A673 (cell line): ENCODE results near the gene LITAF. TPM values are rescaled to one million over a fixed set of nuclear protein-coding genes. Genes with fewer than 3 reads are reported as not detected.

Source experiments
- BruUV-seq: library from RNA; stranded (reverse); fragments of 400-500 nt; replicated peaks from 2 replicates; lab custom pipeline; 2021; lab: Mats Ljungman, UMichigan
- CTCF ChIA-PET: fragments of 300-600 bp; sonication (Branson Sonifier 250); formaldehyde crosslinking; loops from one replicate; lab custom pipeline; 2022; ENCODE audit warnings: antibody characterized with exemption; lab: Charles Lee
- POLR2A ChIA-PET: fragments of 300-600 bp; sonication (Branson Sonifier 250); formaldehyde crosslinking; loops from one replicate; lab custom pipeline; 2022; ENCODE audit warnings: antibody characterized with exemption; ENCODE audit not compliant: low non-redundant PET; lab: Charles Lee
- DNase-seq: peaks from one replicate; pipeline ENCODE4 v3.0.0-alpha.2; 2015; ENCODE audit warnings: low spot score
- H3K27ac ChIP-seq: fragments of 200-600 bp; sonication (generic); 2 replicates; pipeline ENCODE4 v1.5.1; 2016; ENCODE audit warnings: mixed run types, low read depth, mild to moderate bottlenecking, mixed read lengths, antibody characterized with exemption, low read length; ENCODE audit not compliant: poor library complexity, severe bottlenecking
- H3K27me3 ChIP-seq: fragments of 200-600 bp; sonication (generic); replicated peaks from 2 replicates; pipeline ENCODE4 v1.6.1; 2017; ENCODE audit warnings: mixed run types, low read depth, mild to moderate bottlenecking, mixed read lengths, antibody characterized with exemption, low read length; ENCODE audit not compliant: insufficient read depth, poor library complexity
- H3K36me3 ChIP-seq: fragments of 200-600 bp; sonication (generic); 2 replicates; pipeline ENCODE4 v1.6.1; 2016; ENCODE audit warnings: mixed run types, mild to moderate bottlenecking, mixed read lengths, antibody characterized with exemption, low read length; ENCODE audit not compliant: insufficient read depth, poor library complexity, severe bottlenecking
- H3K4me1 ChIP-seq: fragments of 200-600 bp; sonication (generic); 2 replicates; pipeline ENCODE4 v1.6.1; 2017; ENCODE audit warnings: mixed run types, mild to moderate bottlenecking, mixed read lengths, antibody characterized with exemption, low read length; ENCODE audit not compliant: insufficient read depth, poor library complexity, severe bottlenecking
- H3K4me3 ChIP-seq: fragments of 200-600 bp; sonication (generic); 2 replicates; pipeline ENCODE4 v1.5.1; 2016; ENCODE audit warnings: low read depth, mixed run types, mild to moderate bottlenecking, mixed read lengths, low read length; ENCODE audit not compliant: poor library complexity, severe bottlenecking
- H3K9me3 ChIP-seq: fragments of 200-600 bp; sonication (generic); 2 replicates; pipeline ENCODE4 v1.6.1; 2016; ENCODE audit warnings: mixed run types, low read depth, mild to moderate bottlenecking, mixed read lengths, antibody characterized with exemption, low read length; ENCODE audit not compliant: poor library complexity, severe bottlenecking
- CTCF ChIP-seq: fragments of 300-800, 200-600 bp; sonication (generic); conservative IDR thresholded peaks from 2 replicates; pipeline ENCODE4 v1.5.1; 2017; ENCODE audit warnings: low read depth, mild to moderate bottlenecking, antibody characterized with exemption, low read length, moderate library complexity, mixed read lengths
- EZH2 ChIP-seq: fragments of 200-600 bp; sonication (generic); IDR thresholded peaks from 2 replicates; pipeline ENCODE4 v1.6.1; 2017; ENCODE audit warnings: borderline replicate concordance, low read depth, mild to moderate bottlenecking, mixed read lengths, antibody characterized with exemption, low read length; ENCODE audit not compliant: poor library complexity, severe bottlenecking
- intact Hi-C: fragments of 100-400 bp; cut with micrococcal nuclease; formaldehyde crosslinking; loops from one replicate; pipeline ENCODE4 v1.10.0; 2022; ENCODE audit not compliant: unreplicated experiment
- total RNA-seq: library from RNA; stranded (reverse); gene quantifications from 2 replicates; pipeline ENCODE4 v1.2.3, GENCODE V29; 2021

The LITAF gene
- total RNA-seq, 1 experiment from 2014 or later, result 6.9 TPM

- Histone ChIP-seq H3K27ac (no peak overlapping the region), H3K4me1 (no peaks in the 10 kb centered on the region), H3K36me3 (no peaks in the 10 kb centered on the region), H3K9me3 (no peaks in the 10 kb centered on the region), H3K27me3 (no peaks in the 10 kb centered on the region), H3K4me3 (no peak overlapping the region)
- DNase-seq, result no peak
- CTCF ChIA-PET, result no interaction called here
- intact Hi-C loops, result loop anchor here (10.0 kb wide), 1 partner anchor 134 kb away; no protein-coding TSS in a partner anchor
- POLR2A ChIA-PET, result interaction anchor here (0.6 kb wide), 1 partner anchor 269 kb away, joined by 4 read pairs; no protein-coding TSS in a partner anchor
- no TSS peak for BruUV-seq
- TF ChIP-seq CTCF, result no peak
- TF ChIP-seq EZH2, result no peak
Observed at GRCh38 chr16:11538880-11539279, 47.8 kb downstream of the LITAF start.

GRCh38 chr16:11536104-11536866 lies 50.4 kb downstream of the LITAF start:
- CTCF ChIA-PET, result no interaction called here
- no peaks in the 10 kb centered on the region for H3K36me3 ChIP-seq
- no peaks in the 10 kb centered on the region for H3K27me3 ChIP-seq
- TF ChIP-seq EZH2 (no peak), CTCF (no peak)
- H3K27ac ChIP-seq, result no peak overlapping the region
- no peaks in the 10 kb centered on the region for H3K9me3 ChIP-seq
- DNase-seq, result no peak
- H3K4me1 ChIP-seq, result no peaks in the 10 kb centered on the region
- no TSS peak for BruUV-seq
- intact Hi-C loops, result loop anchor here (10.0 kb wide), 1 partner anchor 131 kb away; no protein-coding TSS in a partner anchor
- no peak overlapping the region for H3K4me3 ChIP-seq
- POLR2A ChIA-PET, result no interaction called here

GRCh38 chr16:11535494-11535893 lies 51.2 kb downstream of the LITAF start:
- POLR2A ChIA-PET, result no interaction called here
- intact Hi-C loops, result loop anchor here (10.0 kb wide), 1 partner anchor 131 kb away; no protein-coding TSS in a partner anchor
- BruUV-seq, result no TSS peak

More at GRCh38 chr16:11535494-11535893, 51.2 kb downstream of the LITAF start:
- CTCF ChIA-PET, result interaction anchor here (0.6 kb wide), 1 partner anchor 40 kb away, joined by 7 read pairs; no protein-coding TSS in a partner anchor
- TF ChIP-seq EZH2 (no peak), CTCF (no peak)
- H3K9me3 ChIP-seq, result no peaks in the 10 kb centered on the region
- no peaks in the 10 kb centered on the region for H3K27me3 ChIP-seq
- no peaks in the 10 kb centered on the region for H3K36me3 ChIP-seq
- H3K27ac ChIP-seq, result no peak overlapping the region
- H3K4me3 ChIP-seq, result no peak overlapping the region
- no peaks in the 10 kb centered on the region for H3K4me1 ChIP-seq
- DNase-seq, result no peak
